Panc1 (cell line): ENCODE data around the gene TRNP1.

Source experiments
- POLR2AphosphoS5 ChIP-seq: IDR thresholded peaks from 2 replicates; pipeline ENCODE4 v1.6.1; 2012; ENCODE audit warnings: mild to moderate bottlenecking, low read depth, low read length, moderate library complexity
- TCF7L2 ChIP-seq: IDR thresholded peaks from 2 replicates; pipeline ENCODE4 v1.6.1; 2011; ENCODE audit warnings: mild to moderate bottlenecking, low read depth, low read length, inconsistent platforms
- TF ChIP-seq, protein P1 (sequence below): fragments of 450-650 bp; IDR thresholded peaks from 2 replicates; pipeline ENCODE4 v1.5.1; 2017; ENCODE audit warnings: mild to moderate bottlenecking
- TF ChIP-seq, protein P2 (sequence below), 2 experiments: IDR thresholded peaks; 2 replicates each; pipeline ENCODE4 v1.6.1; 2011 to 2012; ENCODE audit warnings: low read depth in 2 of 2, control low read depth in 1 of 2, low read length in 1 of 2, mild to moderate bottlenecking in 1 of 2, moderate library complexity in 1 of 2; ENCODE audit not compliant: insufficient read depth in 1 of 2

DNA sequence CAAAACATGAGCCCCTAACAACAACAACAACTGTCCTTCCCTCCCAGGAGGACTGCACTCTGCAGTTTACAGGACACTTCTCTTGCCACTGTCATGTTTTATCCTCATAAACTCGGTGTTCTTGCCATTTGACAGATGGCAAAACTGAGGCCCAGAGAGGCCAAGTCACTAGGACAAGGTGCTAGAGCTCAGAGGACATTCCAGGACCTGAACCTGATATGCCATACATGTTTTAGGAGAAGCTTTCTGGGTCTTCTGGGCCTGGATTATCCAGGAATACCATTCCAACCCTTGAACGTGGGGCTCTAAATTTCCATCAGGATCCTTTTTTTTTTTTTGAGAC lies 38.6 kb downstream of the TRNP1 start:
- TF ChIP-seq POLR2AphosphoS5 (no peak), TCF7L2 (no peak)
- TF ChIP-seq, protein P1, sequence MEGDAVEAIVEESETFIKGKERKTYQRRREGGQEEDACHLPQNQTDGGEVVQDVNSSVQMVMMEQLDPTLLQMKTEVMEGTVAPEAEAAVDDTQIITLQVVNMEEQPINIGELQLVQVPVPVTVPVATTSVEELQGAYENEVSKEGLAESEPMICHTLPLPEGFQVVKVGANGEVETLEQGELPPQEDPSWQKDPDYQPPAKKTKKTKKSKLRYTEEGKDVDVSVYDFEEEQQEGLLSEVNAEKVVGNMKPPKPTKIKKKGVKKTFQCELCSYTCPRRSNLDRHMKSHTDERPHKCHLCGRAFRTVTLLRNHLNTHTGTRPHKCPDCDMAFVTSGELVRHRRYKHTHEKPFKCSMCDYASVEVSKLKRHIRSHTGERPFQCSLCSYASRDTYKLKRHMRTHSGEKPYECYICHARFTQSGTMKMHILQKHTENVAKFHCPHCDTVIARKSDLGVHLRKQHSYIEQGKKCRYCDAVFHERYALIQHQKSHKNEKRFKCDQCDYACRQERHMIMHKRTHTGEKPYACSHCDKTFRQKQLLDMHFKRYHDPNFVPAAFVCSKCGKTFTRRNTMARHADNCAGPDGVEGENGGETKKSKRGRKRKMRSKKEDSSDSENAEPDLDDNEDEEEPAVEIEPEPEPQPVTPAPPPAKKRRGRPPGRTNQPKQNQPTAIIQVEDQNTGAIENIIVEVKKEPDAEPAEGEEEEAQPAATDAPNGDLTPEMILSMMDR, result no peak
- TF ChIP-seq, protein P2, sequence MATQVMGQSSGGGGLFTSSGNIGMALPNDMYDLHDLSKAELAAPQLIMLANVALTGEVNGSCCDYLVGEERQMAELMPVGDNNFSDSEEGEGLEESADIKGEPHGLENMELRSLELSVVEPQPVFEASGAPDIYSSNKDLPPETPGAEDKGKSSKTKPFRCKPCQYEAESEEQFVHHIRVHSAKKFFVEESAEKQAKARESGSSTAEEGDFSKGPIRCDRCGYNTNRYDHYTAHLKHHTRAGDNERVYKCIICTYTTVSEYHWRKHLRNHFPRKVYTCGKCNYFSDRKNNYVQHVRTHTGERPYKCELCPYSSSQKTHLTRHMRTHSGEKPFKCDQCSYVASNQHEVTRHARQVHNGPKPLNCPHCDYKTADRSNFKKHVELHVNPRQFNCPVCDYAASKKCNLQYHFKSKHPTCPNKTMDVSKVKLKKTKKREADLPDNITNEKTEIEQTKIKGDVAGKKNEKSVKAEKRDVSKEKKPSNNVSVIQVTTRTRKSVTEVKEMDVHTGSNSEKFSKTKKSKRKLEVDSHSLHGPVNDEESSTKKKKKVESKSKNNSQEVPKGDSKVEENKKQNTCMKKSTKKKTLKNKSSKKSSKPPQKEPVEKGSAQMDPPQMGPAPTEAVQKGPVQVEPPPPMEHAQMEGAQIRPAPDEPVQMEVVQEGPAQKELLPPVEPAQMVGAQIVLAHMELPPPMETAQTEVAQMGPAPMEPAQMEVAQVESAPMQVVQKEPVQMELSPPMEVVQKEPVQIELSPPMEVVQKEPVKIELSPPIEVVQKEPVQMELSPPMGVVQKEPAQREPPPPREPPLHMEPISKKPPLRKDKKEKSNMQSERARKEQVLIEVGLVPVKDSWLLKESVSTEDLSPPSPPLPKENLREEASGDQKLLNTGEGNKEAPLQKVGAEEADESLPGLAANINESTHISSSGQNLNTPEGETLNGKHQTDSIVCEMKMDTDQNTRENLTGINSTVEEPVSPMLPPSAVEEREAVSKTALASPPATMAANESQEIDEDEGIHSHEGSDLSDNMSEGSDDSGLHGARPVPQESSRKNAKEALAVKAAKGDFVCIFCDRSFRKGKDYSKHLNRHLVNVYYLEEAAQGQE (IDR thresholded peaks at IDR 0.05; ENCODE audit: insufficient read depth in 1 of 2, low read depth in 2 of 2, low read length in 1 of 2), result no peak
